Coronary artery (tissue), 2 donors: ENCODE data around the gene KIF5B.
"Not testable (repeated sequence)": the region's sequence is repeated elsewhere in the genome, so short reads cannot be mapped to it uniquely, and the experiment has no call there.

Experiments
- DNase-seq: peaks from one replicate; pipeline ENCODE4 v3.0.0-alpha.2; 2017; ENCODE audit warnings: low spot score
- H3K27ac ChIP-seq, 2 donors: fragments of 200-600 bp; sonication (generic); one replicate each; pipeline ENCODE4 v1.5.1; 2016 to 2019
- H3K4me3 ChIP-seq: fragments of 200-600 bp; sonication (generic); 2 replicates; pipeline ENCODE4 v1.5.1; 2016; ENCODE audit warnings: mild to moderate bottlenecking, moderate library complexity
- TF ChIP-seq, protein P1 (sequence below): fragments of 200-600 bp; sonication (generic); IDR thresholded peaks from one replicate; pipeline ENCODE4 v1.5.1; 2019; ENCODE audit warnings: antibody characterized with exemption

KIF5B gene

DNA sequence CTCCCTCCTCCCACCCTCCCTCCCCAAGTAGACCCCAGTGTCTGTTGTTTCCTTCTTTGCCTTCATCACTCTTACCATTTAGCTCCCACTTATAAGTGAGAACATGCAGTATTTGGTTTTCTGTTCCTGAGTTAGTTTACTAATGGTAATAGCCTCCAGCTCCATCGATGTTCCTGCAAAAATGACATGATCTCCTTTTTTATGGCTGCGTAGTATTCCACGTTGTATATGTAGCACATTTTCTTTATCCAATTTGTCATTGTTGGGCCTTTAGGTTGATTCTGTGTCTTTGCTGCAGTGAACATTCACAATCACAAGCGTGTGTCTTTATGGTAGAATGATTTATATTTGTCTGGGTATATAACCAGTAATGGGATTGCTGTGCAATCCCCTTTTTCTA lies 75.8 kb downstream of the KIF5B start:
- Histone ChIP-seq H3K27ac (no peak overlapping the region), H3K4me3 (no peak overlapping the region)
- no peak for DNase-seq
- TF ChIP-seq, protein P1, sequence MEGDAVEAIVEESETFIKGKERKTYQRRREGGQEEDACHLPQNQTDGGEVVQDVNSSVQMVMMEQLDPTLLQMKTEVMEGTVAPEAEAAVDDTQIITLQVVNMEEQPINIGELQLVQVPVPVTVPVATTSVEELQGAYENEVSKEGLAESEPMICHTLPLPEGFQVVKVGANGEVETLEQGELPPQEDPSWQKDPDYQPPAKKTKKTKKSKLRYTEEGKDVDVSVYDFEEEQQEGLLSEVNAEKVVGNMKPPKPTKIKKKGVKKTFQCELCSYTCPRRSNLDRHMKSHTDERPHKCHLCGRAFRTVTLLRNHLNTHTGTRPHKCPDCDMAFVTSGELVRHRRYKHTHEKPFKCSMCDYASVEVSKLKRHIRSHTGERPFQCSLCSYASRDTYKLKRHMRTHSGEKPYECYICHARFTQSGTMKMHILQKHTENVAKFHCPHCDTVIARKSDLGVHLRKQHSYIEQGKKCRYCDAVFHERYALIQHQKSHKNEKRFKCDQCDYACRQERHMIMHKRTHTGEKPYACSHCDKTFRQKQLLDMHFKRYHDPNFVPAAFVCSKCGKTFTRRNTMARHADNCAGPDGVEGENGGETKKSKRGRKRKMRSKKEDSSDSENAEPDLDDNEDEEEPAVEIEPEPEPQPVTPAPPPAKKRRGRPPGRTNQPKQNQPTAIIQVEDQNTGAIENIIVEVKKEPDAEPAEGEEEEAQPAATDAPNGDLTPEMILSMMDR = no peak

- not testable (repeated sequence) for DNase-seq, H3K27ac ChIP-seq, H3K4me3 ChIP-seq
These were observed 77.2 kb downstream of the KIF5B start for GRCh38 chr10:31979071-31979470.

DNA sequence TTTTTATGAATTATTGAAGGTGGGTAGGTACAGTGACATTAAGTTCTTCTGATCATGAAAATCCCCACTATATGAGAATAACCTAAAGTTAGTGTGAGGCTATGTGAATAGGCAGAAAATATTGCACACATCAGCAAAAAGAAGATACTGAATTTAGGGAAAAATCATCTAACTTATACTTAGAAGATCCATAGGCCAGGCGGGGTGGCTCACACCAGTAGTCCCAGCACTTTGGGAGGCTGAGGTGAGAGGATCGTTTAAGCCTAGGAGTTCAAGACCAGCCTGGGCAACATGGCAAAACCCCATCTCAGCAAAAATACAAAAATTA lies 78.1 kb downstream of the KIF5B start:
- TF ChIP-seq, protein P1 = no peak
- DNase-seq = no peak
- no peak overlapping the region for H3K4me3 ChIP-seq
- no peak overlapping the region for H3K27ac ChIP-seq

DNA sequence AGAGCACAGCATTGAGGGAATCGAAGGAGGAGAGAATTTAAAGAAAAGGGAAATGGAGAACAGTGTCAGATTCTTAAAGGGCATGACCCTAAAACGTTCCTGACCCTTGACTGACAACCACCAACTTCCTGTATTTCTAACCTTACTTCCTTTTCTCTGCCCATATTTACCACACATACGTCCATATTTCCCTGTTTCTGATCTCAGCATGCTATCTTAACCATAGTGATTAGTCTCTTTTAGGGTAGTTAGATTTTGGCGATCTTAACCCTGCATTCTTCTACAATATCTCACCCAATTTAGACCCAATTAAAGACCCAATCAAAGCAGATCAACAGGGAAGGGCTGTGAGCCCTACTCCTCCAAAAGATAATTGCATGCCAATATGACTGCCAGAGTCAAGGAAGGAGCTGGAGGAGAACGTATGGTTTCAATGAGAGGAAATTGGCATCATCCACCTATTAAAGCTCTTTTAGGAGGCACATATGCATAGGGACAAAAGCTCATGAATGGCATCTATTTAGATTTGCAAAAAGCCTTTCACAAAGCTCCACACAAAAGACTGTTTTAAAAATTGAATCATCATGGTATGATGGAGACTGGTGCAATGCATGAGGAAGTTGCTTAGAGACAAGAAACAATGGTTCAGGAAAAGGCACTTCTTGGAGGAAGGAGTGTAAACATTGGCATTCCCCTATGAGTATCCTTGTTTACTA lies 78.6 kb downstream of the KIF5B start:
- Histone ChIP-seq H3K27ac (peak overlapping the region in 1 of 2 donors; percentile 17), H3K4me3 (no peak overlapping the region)
- TF ChIP-seq, protein P1 = no peak
- DNase-seq = no peak

GRCh38 chr10:31975157-31975765 lies 81.0 kb downstream of the KIF5B start:
- no peak overlapping the region for H3K27ac ChIP-seq
- DNase-seq = no peak
- TF ChIP-seq, protein P1 = no peak
- no peak overlapping the region for H3K4me3 ChIP-seq

- H3K4me3 ChIP-seq = no peak overlapping the region
- TF ChIP-seq, protein P1 = no peak
These were observed 81.6 kb downstream of the KIF5B start for GRCh38 chr10:31974434-31975124.

DNA sequence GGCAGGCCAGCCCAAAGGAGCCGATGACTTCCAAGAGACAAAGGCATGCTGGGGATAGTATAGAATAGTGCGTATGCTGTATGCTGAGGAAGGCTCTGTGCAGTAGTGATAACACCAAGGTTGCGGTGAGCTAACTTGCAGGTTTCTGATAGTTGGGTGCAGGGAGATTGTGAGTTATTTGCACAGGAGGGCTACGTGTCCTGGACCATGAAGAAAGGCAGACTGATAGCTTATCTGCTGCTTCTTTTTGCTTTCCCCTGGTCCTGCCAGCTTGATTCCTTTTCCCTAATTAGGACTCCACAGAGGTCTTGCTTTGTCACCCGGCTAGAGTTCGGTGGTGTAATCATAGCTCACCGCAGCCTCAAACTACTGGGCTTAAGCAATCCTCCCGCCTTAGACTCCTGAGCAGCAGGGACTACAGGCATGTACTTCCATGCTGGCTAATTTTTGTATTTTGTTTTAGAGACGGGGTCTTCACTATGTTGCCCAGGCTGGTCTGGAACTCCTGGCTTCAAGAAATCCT lies 83.6 kb downstream of the KIF5B start:
- no peak for DNase-seq
- H3K27ac ChIP-seq = no peak overlapping the region
- TF ChIP-seq, protein P1 = no peak

More at GRCh38 chr10:31974434-31975124, 81.6 kb downstream of the KIF5B start:
- H3K27ac ChIP-seq = no peak overlapping the region
- DNase-seq = no peak

GRCh38 chr10:31969847-31970246 lies 86.4 kb downstream of the KIF5B start:
- DNase-seq, H3K27ac ChIP-seq, H3K4me3 ChIP-seq: not testable (repeated sequence)

More for the DNA sequence above, 83.6 kb downstream of the KIF5B start:
- H3K4me3 ChIP-seq = no peak overlapping the region
